HepG2 (cell line): ENCODE measurements around the gene BST1. TPM values are rescaled to one million over a fixed set of nuclear protein-coding genes. Genes with fewer than 3 reads are reported as not detected.

Source experiments
- GATAD2A ChIP-seq: IDR thresholded peaks from 2 replicates; pipeline ENCODE4 v1.6.1; 2016
- GPBP1L1 ChIP-seq: sonication (generic); formaldehyde crosslinking; IDR thresholded peaks from 2 replicates; pipeline ENCODE4 v1.5.0; 2020; ENCODE audit warnings: mild to moderate bottlenecking, missing genetic modification reagents
- HDAC1 ChIP-seq: sonication (generic); formaldehyde crosslinking; IDR thresholded peaks from 2 replicates; pipeline ENCODE4 v1.5.1; 2020; ENCODE audit warnings: mild to moderate bottlenecking, missing genetic modification reagents
- HNF1B ChIP-seq: sonication (generic); formaldehyde crosslinking; IDR thresholded peaks from 2 replicates; pipeline ENCODE4 v1.5.1; 2020; ENCODE audit warnings: mild to moderate bottlenecking, moderate library complexity, missing genetic modification reagents
- ISX ChIP-seq: sonication (generic); formaldehyde crosslinking; conservative IDR thresholded peaks from 2 replicates; pipeline ENCODE4 v1.5.0; 2020; ENCODE audit warnings: missing genetic modification reagents
- PHF5A ChIP-seq: IDR thresholded peaks from one replicate; pipeline ENCODE4 v1.6.1; 2018; ENCODE audit warnings: low read depth, missing genetic modification reagents; ENCODE audit not compliant: unreplicated experiment
- POGZ ChIP-seq: sonication (generic); formaldehyde crosslinking; IDR thresholded peaks from 2 replicates; pipeline ENCODE4 v1.4.0; 2020; ENCODE audit warnings: mild to moderate bottlenecking, missing genetic modification reagents
- PRDM10 ChIP-seq: sonication (generic); formaldehyde crosslinking; IDR thresholded peaks from 2 replicates; pipeline ENCODE4 v1.4.0; 2020; ENCODE audit warnings: low read depth, missing genetic modification reagents
- RARA ChIP-seq: IDR thresholded peaks from 2 replicates; pipeline ENCODE4 v1.6.1; 2016; ENCODE audit warnings: missing genetic modification reagents, missing compliant biosample characterization
- SAFB2 ChIP-seq: sonication (generic); formaldehyde crosslinking; IDR thresholded peaks from 2 replicates; pipeline ENCODE4 v1.5.1; 2020; ENCODE audit warnings: missing genetic modification reagents, low read depth, mild to moderate bottlenecking, borderline replicate concordance
- SP4 ChIP-seq: sonication (generic); formaldehyde crosslinking; IDR thresholded peaks from 2 replicates; pipeline ENCODE4 v1.8.1; 2023; ENCODE audit warnings: mild to moderate bottlenecking, missing genetic modification reagents
- SRF ChIP-seq: IDR thresholded peaks from 2 replicates; pipeline ENCODE4 v1.6.1; 2011; ENCODE audit warnings: mild to moderate bottlenecking, low read depth, low read length, moderate library complexity
- USF2 ChIP-seq, 2 experiments: sonication (generic) in 1 of 2; formaldehyde crosslinking in 1 of 2; IDR thresholded peaks; 2 replicates each; pipeline versions ENCODE4 v1.5.1 to v1.6.1; 2011 to 2020; ENCODE audit warnings: borderline replicate concordance in 1 of 2, low read depth in 1 of 2, low read length in 1 of 2, mild to moderate bottlenecking in 1 of 2, missing genetic modification reagents in 1 of 2, moderate library complexity in 1 of 2
- ZBTB44 ChIP-seq: sonication (generic); formaldehyde crosslinking; IDR thresholded peaks from 2 replicates; pipeline ENCODE4 v1.4.0; 2020; ENCODE audit warnings: missing genetic modification reagents
- ZKSCAN1 ChIP-seq: fragments of 150-350 bp; IDR thresholded peaks from 2 replicates; pipeline ENCODE4 v1.6.1; 2014; ENCODE audit warnings: low read length
- ZNF800 ChIP-seq: sonication (generic); formaldehyde crosslinking; IDR thresholded peaks from 2 replicates; pipeline ENCODE4 v1.4.0; 2020; ENCODE audit warnings: missing genetic modification reagents
- polyA plus RNA-seq, 8 experiments: library from polyadenylated mRNA; depleted of rRNA in 3 of 8; stranded (reverse) in 7 of 8; unstranded in 1 of 8; fragments of >200 nt; fragmentation: Illumina TruSeq in 4 of 8; extraction: Trizol in 4 of 8; gene quantifications; 2 replicates each; pipeline versions ENCODE4 v1.2.1 to v1.2.3, GENCODE V29; 2011 to 2016; ENCODE audit warnings: low read depth in 4 of 8, missing spikeins in 1 of 8, mixed read lengths in 1 of 8; ENCODE audit not compliant: insufficient read depth in 1 of 8
- total RNA-seq, 5 experiments: library from RNA; depleted of rRNA; stranded (reverse); fragments of >200 nt; fragmentation: Illumina TruSeq; extraction: Trizol; gene quantifications; 2 replicates each; pipeline ENCODE4 v1.2.3, GENCODE V29; 2016; ENCODE audit warnings: low read depth in 1 of 5

BST1 gene
- total and polyA plus RNA-seq, 2 of the 13 experiments (the other 11 are each of a cell fraction or from before 2014, with no cell fraction given): 0.09 to 0.49 TPM

GRCh38 chr4:15677507-15677988, 25.3 kb upstream of the BST1 start (continued):
- TF ChIP-seq GPBP1L1 (CRISPR knock-in tag): no peak
- peak; percentile 25; the same call in 1 of the 2 replicates for TF ChIP-seq POGZ
- TF ChIP-seq PHF5A (CRISPR knock-in tag): no peak
- TF ChIP-seq ISX (CRISPR knock-in tag): no peak
- peak; percentile 99 for TF ChIP-seq SRF
- peak; percentile 57; the same call in 1 of the 2 replicates for TF ChIP-seq HNF1B (CRISPR knock-in tag)
- TF ChIP-seq ZKSCAN1: no peak
- TF ChIP-seq HDAC1 (CRISPR knock-in tag): no peak
- TF ChIP-seq GATAD2A (CRISPR knock-in tag): peak; percentile 35; the same call in 1 of the 2 replicates
- TF ChIP-seq PRDM10 (CRISPR knock-in tag): peak; percentile 97
- TF ChIP-seq ZNF800 (CRISPR knock-in tag): no peak
- TF ChIP-seq SAFB2 (CRISPR knock-in tag): no peak
- 0 out of 2 replicates have a peak, but pooled peaks have one; percentile 4 for TF ChIP-seq RARA (CRISPR knock-in tag)
- TF ChIP-seq USF2 (IDR thresholded peaks at IDR 0.05; ENCODE audit: low read depth, low read length): no peak
- TF ChIP-seq USF2 (CRISPR knock-in tag; IDR thresholded peaks at IDR 0.05; ENCODE audit: borderline replicate concordance): peak; percentile 89; the same call in 1 of the 2 replicates
- no peak for TF ChIP-seq ZBTB44 (CRISPR knock-in tag)
- TF ChIP-seq SP4 (CRISPR knock-in tag): no peak
